ENCODE results near the gene LTN1. TPM values are rescaled to one million over a fixed set of nuclear protein-coding genes. Genes with fewer than 3 reads are reported as not detected.

LTN1 gene
- total RNA-seq, 1 donor from 2014 or later, result 25.6 TPM

DNA sequence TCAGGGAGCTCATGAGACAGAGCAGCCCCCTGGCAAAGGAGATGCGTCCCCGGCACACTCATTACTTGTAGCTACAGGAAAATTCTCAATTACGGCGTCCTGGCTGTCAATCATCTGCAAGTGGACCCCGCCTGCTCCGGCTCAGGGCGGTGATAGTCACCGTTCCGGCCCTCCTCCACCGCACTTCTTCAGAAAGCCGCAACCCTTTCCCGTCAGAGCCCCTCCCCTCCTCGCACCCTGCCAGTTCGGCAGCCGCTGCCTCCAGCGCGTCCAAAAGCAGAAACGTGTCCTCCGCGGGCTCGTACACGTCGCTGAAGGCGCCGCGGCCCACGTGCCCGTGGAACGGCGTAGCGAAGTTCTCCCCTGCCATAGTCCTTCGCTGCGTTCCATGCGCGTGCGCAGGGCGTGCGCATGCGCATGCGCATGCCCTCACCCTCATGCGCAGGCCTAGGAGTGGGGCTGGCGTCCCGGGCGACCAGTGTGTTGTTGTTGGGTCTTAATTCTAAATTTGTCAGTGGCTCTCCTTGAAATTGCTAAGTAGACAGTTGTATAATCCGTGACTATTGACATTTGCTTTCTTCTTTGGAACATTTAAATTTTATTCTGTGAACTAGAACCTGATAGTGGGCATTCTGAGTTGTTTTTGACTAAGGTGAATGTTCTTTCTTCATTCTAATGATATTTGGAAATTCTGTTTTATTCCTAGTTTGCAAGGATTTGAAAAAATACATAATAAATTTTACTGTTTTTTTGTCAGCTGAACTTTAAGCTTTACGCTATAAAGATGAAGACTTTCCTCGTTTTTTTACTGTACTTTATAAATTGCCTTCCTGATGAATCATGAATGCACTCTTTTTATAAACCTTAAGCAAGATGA, 107.5 kb downstream of the LTN1 start:
- peaks cover 21% of the 10 kb centered on the region for H3K4me1 Mint-ChIP-seq (ENCODE audit: low read depth)
- peaks cover 11% of the 10 kb centered on the region for H3K36me3 Mint-ChIP-seq (ENCODE audit: low read depth)
- intact Hi-C loops (cut with micrococcal nuclease), result loop anchor here (1.0 to 10.0 kb wide), 9 partner anchors 49 to 770 kb away; partner anchors contain the start of genes CCT8 and USP16
- peak overlapping the region; percentile 95 for H3K4me3 Mint-ChIP-seq
- peaks cover 5% of the 10 kb centered on the region for H3K27me3 Mint-ChIP-seq (ENCODE audit: insufficient read depth)
- DNase-seq (ENCODE audit: low spot score), result peak; percentile 95
- no peaks in the 10 kb centered on the region for H3K9me3 Mint-ChIP-seq
- H3K27ac Mint-ChIP-seq, result peak overlapping the region; percentile 99

DNA sequence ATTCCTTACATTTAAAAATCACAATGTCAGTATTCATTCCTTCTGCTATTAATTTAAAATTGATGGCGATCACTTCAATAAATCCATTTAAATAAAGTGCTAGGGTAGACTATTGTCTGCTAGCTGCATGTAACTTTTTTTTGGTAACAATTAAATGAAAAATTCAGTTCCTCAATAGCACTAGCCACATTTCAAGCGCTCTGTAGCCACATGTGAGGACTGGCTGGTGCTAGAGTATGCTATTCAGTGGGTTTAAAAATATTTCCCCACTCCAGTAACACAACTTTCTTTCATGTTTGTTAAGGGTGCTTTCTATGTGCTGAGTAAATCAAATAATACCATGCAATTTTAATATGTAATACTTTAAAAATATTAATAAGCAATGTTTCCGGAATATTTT, 108.2 kb downstream of the LTN1 start:
- Mint-ChIP-seq H3K9me3 (no peaks in the 10 kb centered on the region), H3K4me1 (ENCODE audit: low read depth) (peaks cover 21% of the 10 kb centered on the region), H3K36me3 (ENCODE audit: low read depth) (peaks cover 11% of the 10 kb centered on the region), H3K27me3 (ENCODE audit: insufficient read depth) (peaks cover 5% of the 10 kb centered on the region), H3K4me3 (peak overlapping the region; percentile 95), H3K27ac (peak overlapping the region; percentile 99)
- DNase-seq (ENCODE audit: low spot score), result no peak
- intact Hi-C loops (cut with micrococcal nuclease), result loop anchor here (2.0 to 10.0 kb wide), 3 partner anchors 108 to 770 kb away; partner anchors contain the start of gene CCT8

DNA sequence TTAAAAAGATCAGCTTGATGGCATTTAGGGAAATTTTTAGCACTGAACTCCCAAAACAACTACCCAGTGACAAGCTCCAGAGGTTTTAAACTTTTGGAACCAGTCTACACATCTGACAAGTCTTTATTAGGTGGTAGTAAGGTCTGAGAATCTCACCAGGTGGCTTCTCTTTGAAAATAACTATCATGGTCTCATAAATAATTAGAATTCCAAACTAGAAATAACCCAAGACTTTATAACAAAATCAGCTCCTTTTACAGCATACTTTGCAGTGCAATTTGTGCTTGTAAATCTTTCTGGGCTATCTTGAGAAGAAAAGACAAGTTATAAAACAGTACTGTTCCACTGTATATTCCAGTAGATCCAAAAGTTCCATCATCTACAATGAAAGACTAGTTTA, 108.7 kb downstream of the LTN1 start:
- no peak for DNase-seq (ENCODE audit: low spot score)
- intact Hi-C loops (cut with micrococcal nuclease), result loop anchor here (2.0 to 10.0 kb wide), 3 partner anchors 107 to 771 kb away; partner anchors contain the start of gene CCT8
- Mint-ChIP-seq H3K27ac (peak overlapping the region; percentile 99), H3K27me3 (ENCODE audit: insufficient read depth) (peaks cover 5% of the 10 kb centered on the region), H3K36me3 (ENCODE audit: low read depth) (peaks cover 11% of the 10 kb centered on the region), H3K4me3 (peak overlapping the region; percentile 95), H3K4me1 (ENCODE audit: low read depth) (peaks cover 21% of the 10 kb centered on the region), H3K9me3 (no peaks in the 10 kb centered on the region)

DNA sequence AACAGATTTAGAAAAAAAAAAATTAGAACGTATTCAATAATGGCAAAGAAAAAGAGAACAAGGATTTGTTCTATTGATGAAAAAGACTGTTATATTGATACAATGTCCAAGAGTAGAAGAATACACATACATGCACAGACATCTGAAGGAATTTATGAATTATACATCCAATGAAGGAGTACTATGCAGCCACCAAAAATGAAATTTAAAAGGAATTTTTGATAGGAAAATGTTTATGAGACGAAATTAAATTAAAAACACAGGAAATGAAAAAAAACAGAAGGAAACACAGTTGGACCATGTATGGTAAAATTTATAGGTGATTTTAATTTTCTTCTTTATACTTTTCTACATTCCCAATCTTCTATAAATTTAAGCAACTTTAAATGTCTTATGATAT, 110.3 kb downstream of the LTN1 start:
- Mint-ChIP-seq H3K36me3 (ENCODE audit: low read depth) (peaks cover 11% of the 10 kb centered on the region), H3K27me3 (ENCODE audit: insufficient read depth) (peaks cover 2% of the 10 kb centered on the region), H3K4me1 (ENCODE audit: low read depth) (peaks cover 21% of the 10 kb centered on the region), H3K27ac (no peak overlapping the region), H3K9me3 (no peaks in the 10 kb centered on the region), H3K4me3 (no peak overlapping the region)
- DNase-seq (ENCODE audit: low spot score), result no peak
- intact Hi-C loops (cut with micrococcal nuclease), result loop anchor here (10.0 kb wide), 1 partner anchor 772 kb away; no protein-coding TSS in a partner anchor

Other genes starting within 250 kb of the LTN1 start
- gene RWDD2B, start 26.5 kb upstream of the LTN1 start, total RNA-seq, result 11.0 and 11.1 TPM in 2 replicates
- 44.7 and 48.7 TPM in 2 replicates for gene USP16, start 31.8 kb upstream of the LTN1 start, total RNA-seq
- 394 and 400 TPM in 2 replicates for gene CCT8, start 80.8 kb upstream of the LTN1 start, total RNA-seq
- 3.8 and 4.2 TPM in 2 replicates for gene MAP3K7CL, start 137.8 kb upstream of the LTN1 start, total RNA-seq

Data from activated T-helper 1 cell treated with anti-CD3 and anti-CD28 coated beads, Interleukin-12 subunit alpha, Interleukin-12 subunit beta, Interleukin-2, Interleukin-4 antibody, amounts not matched to agents 30 ng/mL and 10 ng/mL and 1 ng/mL, durations not matched to agents 14 hours and 24 hours and 36 hours (primary cell).